Measurements from ENCODE around the gene RPTOR.
A peak's percentile ranks its signal among the peaks of the same experiment; 100 is the strongest.

DNA sequence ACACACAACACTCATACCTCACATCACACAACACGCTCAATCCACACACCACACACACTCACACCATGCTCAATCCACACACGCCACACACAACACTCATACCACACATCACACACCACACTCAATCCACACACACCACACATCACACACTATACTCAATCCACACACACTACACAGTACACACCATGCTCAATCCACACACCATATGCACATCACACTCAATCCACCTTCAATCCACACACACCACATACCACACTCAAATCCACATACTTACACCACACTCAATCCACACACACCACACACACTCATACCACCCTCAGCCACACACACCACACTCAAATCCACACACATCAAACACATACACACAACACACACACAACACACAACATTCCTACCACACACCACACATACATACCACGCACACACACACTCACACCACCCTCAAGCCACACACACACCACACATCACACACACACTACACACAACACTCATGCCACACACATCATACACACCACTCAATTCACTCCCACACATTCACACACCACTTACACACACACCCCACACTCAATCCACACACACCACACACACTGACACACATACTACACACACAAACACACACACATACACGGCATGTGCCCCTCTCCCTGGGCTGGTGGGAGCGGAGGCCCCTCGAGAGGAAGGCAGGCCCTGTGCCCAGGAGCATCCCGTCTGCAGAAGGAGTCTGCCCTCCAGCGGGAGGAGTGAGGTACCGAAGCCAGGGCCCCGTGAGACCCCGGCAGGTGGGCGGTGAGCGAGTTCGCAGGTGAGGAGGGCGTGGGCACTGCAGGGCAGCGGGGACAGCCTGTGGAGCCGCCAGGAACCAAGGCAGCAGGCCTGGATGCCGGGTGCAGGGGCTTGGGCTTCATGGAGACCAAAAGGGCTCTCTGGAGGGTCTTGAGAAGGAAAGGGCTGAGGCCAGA, 33.1 kb upstream of the RPTOR start:
- TF ChIP-seq, protein P1, sequence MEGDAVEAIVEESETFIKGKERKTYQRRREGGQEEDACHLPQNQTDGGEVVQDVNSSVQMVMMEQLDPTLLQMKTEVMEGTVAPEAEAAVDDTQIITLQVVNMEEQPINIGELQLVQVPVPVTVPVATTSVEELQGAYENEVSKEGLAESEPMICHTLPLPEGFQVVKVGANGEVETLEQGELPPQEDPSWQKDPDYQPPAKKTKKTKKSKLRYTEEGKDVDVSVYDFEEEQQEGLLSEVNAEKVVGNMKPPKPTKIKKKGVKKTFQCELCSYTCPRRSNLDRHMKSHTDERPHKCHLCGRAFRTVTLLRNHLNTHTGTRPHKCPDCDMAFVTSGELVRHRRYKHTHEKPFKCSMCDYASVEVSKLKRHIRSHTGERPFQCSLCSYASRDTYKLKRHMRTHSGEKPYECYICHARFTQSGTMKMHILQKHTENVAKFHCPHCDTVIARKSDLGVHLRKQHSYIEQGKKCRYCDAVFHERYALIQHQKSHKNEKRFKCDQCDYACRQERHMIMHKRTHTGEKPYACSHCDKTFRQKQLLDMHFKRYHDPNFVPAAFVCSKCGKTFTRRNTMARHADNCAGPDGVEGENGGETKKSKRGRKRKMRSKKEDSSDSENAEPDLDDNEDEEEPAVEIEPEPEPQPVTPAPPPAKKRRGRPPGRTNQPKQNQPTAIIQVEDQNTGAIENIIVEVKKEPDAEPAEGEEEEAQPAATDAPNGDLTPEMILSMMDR (conservative IDR thresholded peaks at IDR 0.05; ENCODE audit: low read length) = peak; percentile 82
- no peak for TF ChIP-seq EZH2phosphoT487 (IDR thresholded peaks at IDR 0.05; ENCODE audit: borderline replicate concordance, low read depth, low read length)

All from OCI-LY7 (cell line).